SH-SY5Y (cell line): Measurements from ENCODE around the gene ICE2.

ENCODE experiments used
- GATA2 ChIP-seq: IDR thresholded peaks from 2 replicates; pipeline ENCODE4 v1.6.1; 2011; ENCODE audit warnings: mild to moderate bottlenecking, low read depth, low read length
- GATA3 ChIP-seq: IDR thresholded peaks from 2 replicates; pipeline ENCODE4 v1.6.1; 2011; ENCODE audit warnings: low read depth, mild to moderate bottlenecking, low read length, moderate library complexity

GRCh38 chr15:60373745-60374144 is 105.2 kb downstream of the ICE2 start:
- TF ChIP-seq GATA2 (no peak), GATA3 (no peak)
